ENCODE results near the gene TCERG1L. TPM values are rescaled to one million over a fixed set of nuclear protein-coding genes. Genes with fewer than 3 reads are reported as not detected.

Gene TCERG1L
- polyA plus RNA-seq, 3 donors: 0.03 to 0.16 TPM; not detected in 1

- no peak overlapping the region for H3K27ac ChIP-seq (ENCODE audit: low read depth, low read length)
- WGBS, 3 donors: 71 to 81% (median 78%) methylated on average over 6 of the region's 6 CpGs
Measured at GRCh38 chr10:131129544-131129943, 182.0 kb downstream of the TCERG1L start.

- 70 to 79% (median 77%) methylated on average over 8 of the region's 8 CpGs for WGBS, 3 donors
- H3K27ac ChIP-seq (ENCODE audit: low read depth, low read length): no peak overlapping the region
Measured at GRCh38 chr10:131128731-131129130, 182.8 kb downstream of the TCERG1L start.

- H3K27ac ChIP-seq (ENCODE audit: low read depth, low read length): no peak overlapping the region
- 62 to 78% (median 71%) methylated on average over 8 of the region's 8 CpGs for WGBS, 3 donors
Measured at GRCh38 chr10:131127610-131128009, 183.9 kb downstream of the TCERG1L start.

- H3K27ac ChIP-seq (ENCODE audit: low read depth, low read length): no peak overlapping the region
- WGBS, 3 donors: 60 to 82% (median 74%) methylated on average over 9 of the region's 9 CpGs
Measured at GRCh38 chr10:131127138-131127589, 184.4 kb downstream of the TCERG1L start.

- 48 to 78% (median 76%) methylated on average over 14 of the region's 14 CpGs for WGBS, 3 donors
- H3K27ac ChIP-seq (ENCODE audit: low read depth, low read length): no peak overlapping the region
Measured at GRCh38 chr10:131126321-131127137, 185.0 kb downstream of the TCERG1L start.

- no peak overlapping the region for H3K27ac ChIP-seq (ENCODE audit: low read depth, low read length)
- WGBS, 3 donors: 82 to 86% (median 85%) methylated on average over 10 of the region's 10 CpGs
Measured at GRCh38 chr10:131125511-131126225, 185.9 kb downstream of the TCERG1L start.

GRCh38 chr10:131124945-131125344 is 186.6 kb downstream of the TCERG1L start:
- H3K27ac ChIP-seq (ENCODE audit: low read depth, low read length): no peak overlapping the region

GRCh38 chr10:131123496-131123895 is 188.0 kb downstream of the TCERG1L start:
- 90 to 91% (median 91%) methylated on average over 11 of the region's 11 CpGs for WGBS, 3 donors
- H3K27ac ChIP-seq (ENCODE audit: low read depth, low read length): no peak overlapping the region

- 86 to 93% (median 88%) methylated on average over 11 of the region's 11 CpGs for WGBS, 3 donors
- no peak overlapping the region for H3K27ac ChIP-seq (ENCODE audit: low read depth, low read length)
Measured at GRCh38 chr10:131121511-131122035, 189.9 kb downstream of the TCERG1L start.

GRCh38 chr10:131119626-131120355 is 191.7 kb downstream of the TCERG1L start:
- no peak overlapping the region for H3K27ac ChIP-seq (ENCODE audit: low read depth, low read length)
- 58 to 82% (median 81%) methylated on average over 17 of the region's 17 CpGs for WGBS, 3 donors

- WGBS, 3 donors: 87 to 92% (median 87%) methylated on average over 21 of the region's 21 CpGs
- H3K27ac ChIP-seq (ENCODE audit: low read depth, low read length): no peak overlapping the region
Measured at GRCh38 chr10:131117416-131118212, 193.9 kb downstream of the TCERG1L start.

GRCh38 chr10:131116991-131117375 is 194.5 kb downstream of the TCERG1L start:
- WGBS, 3 donors: 64 to 91% (median 89%) methylated on average over 9 of the region's 9 CpGs
- H3K27ac ChIP-seq (ENCODE audit: low read depth, low read length): no peak overlapping the region

- H3K27ac ChIP-seq (ENCODE audit: low read depth, low read length): no peak overlapping the region
- WGBS, 3 donors: 84 to 91% (median 85%) methylated on average over 24 of the region's 24 CpGs
Measured at GRCh38 chr10:131116216-131116990, 195.1 kb downstream of the TCERG1L start.

- WGBS, 3 donors: 47 to 86% (median 62%) methylated on average over 4 of the region's 4 CpGs
- no peak overlapping the region for H3K27ac ChIP-seq (ENCODE audit: low read depth, low read length)
Measured at GRCh38 chr10:131115801-131116200, 195.7 kb downstream of the TCERG1L start.

- 92 to 98% (median 95%) methylated on average over 14 of the region's 14 CpGs for WGBS, 3 donors
- no peak overlapping the region for H3K27ac ChIP-seq (ENCODE audit: low read depth, low read length)
Measured at GRCh38 chr10:131115321-131115720, 196.2 kb downstream of the TCERG1L start.

- 92% methylated on average over 15 of the region's 15 CpGs for WGBS, 3 donors
- H3K27ac ChIP-seq (ENCODE audit: low read depth, low read length): no peak overlapping the region
Measured at GRCh38 chr10:131114846-131115245, 196.7 kb downstream of the TCERG1L start.

GRCh38 chr10:131113709-131114291 is 197.7 kb downstream of the TCERG1L start:
- WGBS, 3 donors: 75 to 87% (median 77%) methylated on average over 6 of the region's 6 CpGs

More at GRCh38 chr10:131113709-131114291, 197.7 kb downstream of the TCERG1L start:
- no peak overlapping the region for H3K27ac ChIP-seq (ENCODE audit: low read depth, low read length)

All from adipose tissue (tissue), 3 donors.